ENCODE data around the gene PKP1.

- TF ChIP-seq POLR2A (IDR thresholded peaks at IDR 0.05; ENCODE audit: low read length) (no peak), GATA1 (IDR thresholded peaks at IDR 0.05; ENCODE audit: low read depth, low read length) (no peak)
These were observed 73.9 kb downstream of the PKP1 start for GRCh38 chr1:201357211-201357610.

Measured in erythroblast (primary cell).